ENCODE results near the gene NSMF. TPM values are rescaled to one million over a fixed set of nuclear protein-coding genes. Genes with fewer than 3 reads are reported as not detected.

NSMF gene
- total and polyA plus RNA-seq, 2 experiments from 2014 or later, result 20.3 to 103 TPM

DNA sequence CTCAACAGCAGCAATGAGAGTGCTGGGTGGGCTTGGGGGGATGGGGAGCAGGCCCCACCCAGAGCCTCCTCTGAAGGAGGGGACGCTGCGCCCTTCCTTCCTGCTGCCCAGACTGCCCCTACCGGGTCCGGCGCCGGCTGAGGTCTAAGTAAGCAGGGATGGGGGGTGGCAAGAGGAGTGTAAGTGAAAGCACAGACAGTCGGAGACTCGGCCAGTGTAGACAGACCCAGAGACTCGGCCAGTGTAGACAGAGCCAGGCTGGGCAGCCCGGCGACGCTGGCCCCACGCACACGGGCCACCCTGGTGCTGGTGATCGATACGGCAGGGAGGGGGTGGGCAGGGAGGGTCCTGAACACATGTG is 10.6 kb downstream of the NSMF start (continued):
- TF ChIP-seq CTCF (conservative IDR thresholded peaks at IDR 0.05; ENCODE audit: low read depth in 2 of 2), result no peak
- TF ChIP-seq EZH2phosphoT487 (IDR thresholded peaks at IDR 0.05; ENCODE audit: unreplicated experiment), result no peak
- no peak for TF ChIP-seq ETS1 (IDR thresholded peaks at IDR 0.05)
- TF ChIP-seq REST (IDR thresholded peaks at IDR 0.05; ENCODE audit: unreplicated experiment), result no peak

GRCh38 chr9:137447722-137448601 is 11.2 kb downstream of the NSMF start:
- Histone ChIP-seq H3K9me2 (ENCODE audit: insufficient read depth) (no peaks in the 10 kb centered on the region), H3K27me3 (ENCODE audit: insufficient read depth) (no peaks in the 10 kb centered on the region), H3K4me1 (ENCODE audit: insufficient read depth) (no peaks in the 10 kb centered on the region), H4K20me1 (replicated peaks; ENCODE audit: insufficient read depth) (no peaks in the 10 kb centered on the region), H3K36me3 (ENCODE audit: insufficient read depth) (peaks cover 6% of the 10 kb centered on the region; the same call in 1 of the 2 replicates), H3K4me2 (no peak overlapping the region), H3F3A (replicated peaks; ENCODE audit: low read depth) (0 out of 2 replicates have a peak, but pooled peaks cover 4% of the 10 kb centered on the region), H3K79me2 (replicated peaks; ENCODE audit: insufficient read depth) (no peaks in the 10 kb centered on the region), H2AFZ (no peak overlapping the region), H3K4me3 (no peak overlapping the region), H3K27ac (ENCODE audit: low read depth) (no peak overlapping the region)
- TF ChIP-seq, protein P1, sequence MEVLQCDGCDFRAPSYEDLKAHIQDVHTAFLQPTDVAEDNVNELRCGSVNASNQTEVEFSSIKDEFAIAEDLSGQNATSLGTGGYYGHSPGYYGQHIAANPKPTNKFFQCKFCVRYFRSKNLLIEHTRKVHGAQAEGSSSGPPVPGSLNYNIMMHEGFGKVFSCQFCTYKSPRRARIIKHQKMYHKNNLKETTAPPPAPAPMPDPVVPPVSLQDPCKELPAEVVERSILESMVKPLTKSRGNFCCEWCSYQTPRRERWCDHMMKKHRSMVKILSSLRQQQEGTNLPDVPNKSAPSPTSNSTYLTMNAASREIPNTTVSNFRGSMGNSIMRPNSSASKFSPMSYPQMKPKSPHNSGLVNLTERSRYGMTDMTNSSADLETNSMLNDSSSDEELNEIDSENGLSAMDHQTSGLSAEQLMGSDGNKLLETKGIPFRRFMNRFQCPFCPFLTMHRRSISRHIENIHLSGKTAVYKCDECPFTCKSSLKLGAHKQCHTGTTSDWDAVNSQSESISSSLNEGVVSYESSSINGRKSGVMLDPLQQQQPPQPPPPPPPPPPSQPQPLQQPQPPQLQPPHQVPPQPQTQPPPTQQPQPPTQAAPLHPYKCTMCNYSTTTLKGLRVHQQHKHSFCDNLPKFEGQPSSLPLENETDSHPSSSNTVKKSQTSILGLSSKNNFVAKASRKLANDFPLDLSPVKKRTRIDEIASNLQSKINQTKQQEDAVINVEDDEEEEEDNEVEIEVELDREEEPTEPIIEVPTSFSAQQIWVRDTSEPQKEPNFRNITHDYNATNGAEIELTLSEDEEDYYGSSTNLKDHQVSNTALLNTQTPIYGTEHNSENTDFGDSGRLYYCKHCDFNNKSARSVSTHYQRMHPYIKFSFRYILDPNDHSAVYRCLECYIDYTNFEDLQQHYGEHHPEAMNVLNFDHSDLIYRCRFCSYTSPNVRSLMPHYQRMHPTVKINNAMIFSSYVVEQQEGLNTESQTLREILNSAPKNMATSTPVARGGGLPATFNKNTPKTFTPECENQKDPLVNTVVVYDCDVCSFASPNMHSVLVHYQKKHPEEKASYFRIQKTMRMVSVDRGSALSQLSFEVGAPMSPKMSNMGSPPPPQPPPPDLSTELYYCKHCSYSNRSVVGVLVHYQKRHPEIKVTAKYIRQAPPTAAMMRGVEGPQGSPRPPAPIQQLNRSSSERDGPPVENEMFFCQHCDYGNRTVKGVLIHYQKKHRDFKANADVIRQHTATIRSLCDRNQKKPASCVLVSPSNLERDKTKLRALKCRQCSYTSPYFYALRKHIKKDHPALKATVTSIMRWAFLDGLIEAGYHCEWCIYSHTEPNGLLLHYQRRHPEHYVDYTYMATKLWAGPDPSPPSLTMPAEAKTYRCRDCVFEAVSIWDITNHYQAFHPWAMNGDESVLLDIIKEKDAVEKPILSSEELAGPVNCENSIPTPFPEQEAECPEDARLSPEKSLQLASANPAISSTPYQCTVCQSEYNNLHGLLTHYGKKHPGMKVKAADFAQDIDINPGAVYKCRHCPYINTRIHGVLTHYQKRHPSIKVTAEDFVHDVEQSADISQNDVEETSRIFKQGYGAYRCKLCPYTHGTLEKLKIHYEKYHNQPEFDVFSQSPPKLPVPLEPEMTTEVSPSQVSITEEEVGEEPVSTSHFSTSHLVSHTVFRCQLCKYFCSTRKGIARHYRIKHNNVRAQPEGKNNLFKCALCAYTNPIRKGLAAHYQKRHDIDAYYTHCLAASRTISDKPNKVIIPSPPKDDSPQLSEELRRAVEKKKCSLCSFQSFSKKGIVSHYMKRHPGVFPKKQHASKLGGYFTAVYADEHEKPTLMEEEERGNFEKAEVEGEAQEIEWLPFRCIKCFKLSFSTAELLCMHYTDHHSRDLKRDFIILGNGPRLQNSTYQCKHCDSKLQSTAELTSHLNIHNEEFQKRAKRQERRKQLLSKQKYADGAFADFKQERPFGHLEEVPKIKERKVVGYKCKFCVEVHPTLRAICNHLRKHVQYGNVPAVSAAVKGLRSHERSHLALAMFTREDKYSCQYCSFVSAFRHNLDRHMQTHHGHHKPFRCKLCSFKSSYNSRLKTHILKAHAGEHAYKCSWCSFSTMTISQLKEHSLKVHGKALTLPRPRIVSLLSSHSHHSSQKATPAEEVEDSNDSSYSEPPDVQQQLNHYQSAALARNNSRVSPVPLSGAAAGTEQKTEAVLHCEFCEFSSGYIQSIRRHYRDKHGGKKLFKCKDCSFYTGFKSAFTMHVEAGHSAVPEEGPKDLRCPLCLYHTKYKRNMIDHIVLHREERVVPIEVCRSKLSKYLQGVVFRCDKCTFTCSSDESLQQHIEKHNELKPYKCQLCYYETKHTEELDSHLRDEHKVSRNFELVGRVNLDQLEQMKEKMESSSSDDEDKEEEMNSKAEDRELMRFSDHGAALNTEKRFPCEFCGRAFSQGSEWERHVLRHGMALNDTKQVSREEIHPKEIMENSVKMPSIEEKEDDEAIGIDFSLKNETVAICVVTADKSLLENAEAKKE (CRISPR knock-in tag; IDR thresholded peaks at IDR 0.05), result no peak
- TF ChIP-seq POLR2AphosphoS5 (IDR thresholded peaks at IDR 0.05; ENCODE audit: low read depth) (0 out of 2 replicates have a peak, but pooled peaks have one; percentile 15), NANOG (IDR thresholded peaks at IDR 0.05; ENCODE audit: borderline replicate concordance) (no peak)
- no peak overlapping the region for H3K27ac Mint-ChIP-seq
- H3K9me3 Mint-ChIP-seq, result no peaks in the 10 kb centered on the region; the same call in 2 of the 3 replicates
- H3K4me1 Mint-ChIP-seq, result peaks cover 3% of the 10 kb centered on the region
- no peak overlapping the region for H3K4me3 Mint-ChIP-seq
- DNase-seq (ENCODE audit: low spot score) (no peak), ATAC-seq (no peak)
- peaks cover 4% of the 10 kb centered on the region for H3K27me3 Mint-ChIP-seq (ENCODE audit: insufficient read depth, low read depth, poor library complexity)
- peaks cover 3% of the 10 kb centered on the region; the same call in 1 of the 3 replicates for H3K36me3 Mint-ChIP-seq (ENCODE audit: low read depth)
